Measurements from ENCODE around the gene ADGRL4. TPM values are rescaled to one million over a fixed set of nuclear protein-coding genes. Genes with fewer than 3 reads are reported as not detected.

Gene ADGRL4
- total RNA-seq, 1 experiment from 2014 or later: 0.63 TPM

DNA sequence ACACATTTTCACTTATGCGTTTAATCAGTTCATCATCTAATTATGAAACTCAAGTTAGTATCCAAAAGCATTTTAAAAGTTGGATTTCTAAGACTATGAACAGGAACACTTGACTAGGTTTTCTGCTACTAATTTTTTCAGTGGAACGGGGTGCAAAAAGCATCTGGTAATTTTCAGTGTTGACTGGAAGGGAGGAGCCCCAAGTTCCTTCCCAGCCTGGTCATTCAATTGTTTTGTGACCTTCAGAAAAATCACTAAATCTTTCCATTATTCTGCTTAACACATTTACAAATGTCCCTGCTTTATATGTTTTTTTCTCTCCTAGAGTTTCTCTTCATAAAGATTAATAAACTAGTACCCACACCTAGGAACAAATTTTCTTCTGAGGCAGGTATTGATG lies 6.0 kb upstream of the ADGRL4 start:
- no peak overlapping the region for H2BK5ac ChIP-seq (ENCODE audit: insufficient read length, low read length)
- H3K14ac ChIP-seq (ENCODE audit: insufficient read depth, low read length): no peak overlapping the region
- H3K56ac ChIP-seq (ENCODE audit: insufficient read length, low read depth, low read length): no peak overlapping the region
- no peaks in the 10 kb centered on the region for H3K4me1 Mint-ChIP-seq
- no peak overlapping the region for H3K9ac ChIP-seq (ENCODE audit: extremely low read depth, insufficient read length, low read length)
- no peaks in the 10 kb centered on the region for H3K4me1 ChIP-seq (ENCODE audit: insufficient read depth, low read length)
- no peak for DNase-seq
- H3K79me2 ChIP-seq (ENCODE audit: insufficient read depth, low read length): no peaks in the 10 kb centered on the region
- no peak overlapping the region for H2BK120ac ChIP-seq (ENCODE audit: low read depth, low read length, poor library complexity, severe bottlenecking)
- H4K91ac ChIP-seq (ENCODE audit: insufficient read length, low read depth, low read length): no peak overlapping the region
- no peak overlapping the region for H3K18ac ChIP-seq (ENCODE audit: insufficient read length, low read depth, low read length)
- no peak overlapping the region for H3K27ac ChIP-seq (ENCODE audit: insufficient read length, low read depth, low read length)
- no peak overlapping the region for H4K5ac ChIP-seq (ENCODE audit: insufficient read length, low read depth, low read length)
- WGBS (ENCODE audit: extremely low coverage, insufficient read length, low lambda C conversion rate): no CpG with 5 or more reads among the region's 2 CpGs
- no peak overlapping the region for H3K23ac ChIP-seq (ENCODE audit: insufficient read length, low read depth, low read length)
- H3K4me2 ChIP-seq (ENCODE audit: insufficient read depth, insufficient read length, low read length): no peak overlapping the region
- H3K27ac Mint-ChIP-seq: no peak overlapping the region
- H2BK20ac ChIP-seq (ENCODE audit: low read depth, low read length, poor library complexity, severe bottlenecking): no peak overlapping the region
- H3K36me3 Mint-ChIP-seq (ENCODE audit: insufficient read depth in 1 of 3, low read depth in 3 of 3): no peaks in the 10 kb centered on the region
- no peaks in the 10 kb centered on the region for H3K27me3 ChIP-seq (ENCODE audit: insufficient read depth, low read length)
- H2BK15ac ChIP-seq (ENCODE audit: low read depth, low read length): no peak overlapping the region
- no peaks in the 10 kb centered on the region for H3K27me3 Mint-ChIP-seq (ENCODE audit: low read depth)
- no peaks in the 10 kb centered on the region for H3K9me3 ChIP-seq (ENCODE audit: control insufficient read depth, low read depth, low read length)
- no peaks in the 10 kb centered on the region for H3K23me2 ChIP-seq (ENCODE audit: insufficient read length, low read depth, low read length, poor library complexity, severe bottlenecking)
- no peaks in the 10 kb centered on the region for H4K20me1 ChIP-seq (ENCODE audit: control insufficient read depth, insufficient read depth, insufficient read length)
- no peak overlapping the region for H3T11ph ChIP-seq (ENCODE audit: low read length)
- H3K9me3 Mint-ChIP-seq: no peaks in the 10 kb centered on the region
- H3K79me1 ChIP-seq (ENCODE audit: insufficient read depth, low read depth, low read length, poor library complexity, severe bottlenecking): no peaks in the 10 kb centered on the region
- H2AK5ac ChIP-seq (ENCODE audit: insufficient read length, low read length): no peak overlapping the region
- H2BK12ac ChIP-seq (ENCODE audit: insufficient read length, low read depth, low read length): no peak overlapping the region
- no peak overlapping the region for H4K8ac ChIP-seq (replicated peaks; ENCODE audit: insufficient read length, low read depth, low read length)
- no peak overlapping the region for H2AFZ ChIP-seq (ENCODE audit: low read length)
- no peak overlapping the region for H3K4ac ChIP-seq (ENCODE audit: low read depth, low read length)
- TF ChIP-seq CTCF (conservative IDR thresholded peaks at IDR 0.05): no peak
- H3K4me3 Mint-ChIP-seq: no peak overlapping the region
